ENCODE measurements around the gene COX6A1.
"Not testable (repeated sequence)": the region's sequence is repeated elsewhere in the genome, so short reads cannot be mapped to it uniquely, and the experiment has no call there.

COX6A1 gene

DNA sequence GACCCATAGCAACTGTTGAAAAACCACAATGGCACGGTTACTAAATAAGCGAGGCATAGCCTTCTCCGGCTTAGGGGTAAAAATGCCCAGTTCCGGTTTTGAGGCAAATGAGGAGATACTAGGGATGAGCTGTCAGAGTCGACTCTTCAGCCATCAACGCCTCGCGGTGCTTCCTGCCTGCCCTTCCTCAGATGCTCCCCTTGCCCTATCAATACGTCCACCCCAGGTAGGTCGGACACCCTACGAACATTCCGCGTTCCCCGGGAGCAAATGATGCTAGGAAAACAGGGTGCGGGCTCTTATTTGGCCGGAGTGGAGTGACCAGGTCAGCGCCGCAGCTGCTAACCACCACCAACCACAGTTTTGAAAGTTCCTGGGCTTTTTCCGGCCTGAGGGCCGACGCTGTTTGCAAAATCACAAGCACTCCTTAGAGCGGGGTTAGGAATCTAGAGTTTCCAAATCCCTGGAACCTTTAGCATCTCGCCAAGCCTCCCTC, 30.5 kb downstream of the COX6A1 start:
- DNase-seq, result peak in 1 of 5 donors; percentile 20

DNA sequence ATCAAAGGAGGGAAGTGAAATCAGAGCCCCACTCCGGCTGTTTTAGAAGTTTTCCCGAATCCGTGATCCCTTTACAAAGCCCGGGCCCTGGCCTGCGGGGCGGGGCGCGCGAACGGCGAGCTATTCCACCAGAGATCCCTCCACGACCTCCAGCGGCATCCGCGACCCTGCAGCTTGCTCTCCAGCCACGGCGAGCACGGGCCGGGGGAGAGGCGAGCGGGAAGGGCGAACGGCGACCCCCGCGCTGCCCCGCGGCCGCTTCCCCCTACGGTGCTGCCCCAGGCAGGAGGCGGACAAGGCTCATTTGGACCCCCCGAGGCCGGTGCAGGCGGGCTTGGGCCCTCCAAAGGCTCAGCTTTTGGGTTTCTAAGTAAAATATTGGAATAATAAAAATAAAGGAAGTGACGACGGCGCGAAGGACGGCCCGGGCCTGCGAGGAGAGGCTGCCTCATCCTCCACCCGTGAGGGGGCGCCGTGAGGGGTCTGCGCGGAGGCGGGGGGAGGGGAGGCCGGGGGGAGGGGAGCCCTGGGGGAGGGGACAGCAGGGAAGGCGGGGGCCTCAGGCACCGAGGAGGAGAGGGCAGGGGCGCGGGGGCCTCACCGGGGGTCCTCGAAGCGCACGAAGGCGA, 31.0 kb downstream of the COX6A1 start:
- peak in 1 of 5 donors; percentile 13 for DNase-seq

DNA sequence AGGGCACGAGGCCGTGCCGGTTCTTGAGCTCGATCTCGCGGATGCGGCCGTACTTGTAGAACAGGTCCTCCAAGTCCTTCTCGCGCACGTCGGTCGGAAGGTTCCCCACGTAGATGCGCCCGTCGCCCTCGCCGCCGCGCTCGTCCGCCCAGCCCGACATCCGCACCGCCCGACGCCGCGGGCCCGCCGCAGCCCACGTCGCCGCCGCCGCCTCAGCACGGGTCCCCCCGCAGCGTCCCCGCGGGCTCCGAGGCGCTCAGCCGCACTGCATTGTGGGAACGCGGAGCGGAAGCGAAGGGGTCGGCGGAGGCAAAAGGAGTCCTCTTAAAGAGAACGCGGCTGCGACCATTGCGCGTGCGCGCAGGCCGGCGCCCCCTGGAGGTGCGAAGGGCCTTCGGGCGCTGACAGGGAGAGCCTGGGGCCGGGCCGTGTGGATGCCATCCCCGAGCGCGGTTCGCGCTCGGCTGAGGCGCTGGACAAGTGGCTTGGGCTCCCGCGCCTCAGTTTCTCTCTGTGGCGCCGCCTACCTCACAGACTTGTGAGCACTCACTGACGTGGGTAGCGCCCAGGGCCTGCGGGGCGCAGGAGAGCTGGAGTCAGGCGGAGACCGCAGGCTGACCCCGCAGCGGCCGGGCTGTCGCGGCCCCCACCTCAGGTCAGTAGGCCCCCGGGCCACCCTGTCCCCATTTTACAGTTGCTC, 31.7 kb downstream of the COX6A1 start, which contains the start of gene SRSF9:
TSS of gene SRSF9 (minus strand) at position 299 of the 700 bp plus-strand sequence. CDS start at position 160, 139 bp downstream.
- peak; percentile 95 to 98 (median 97) for DNase-seq

DNA sequence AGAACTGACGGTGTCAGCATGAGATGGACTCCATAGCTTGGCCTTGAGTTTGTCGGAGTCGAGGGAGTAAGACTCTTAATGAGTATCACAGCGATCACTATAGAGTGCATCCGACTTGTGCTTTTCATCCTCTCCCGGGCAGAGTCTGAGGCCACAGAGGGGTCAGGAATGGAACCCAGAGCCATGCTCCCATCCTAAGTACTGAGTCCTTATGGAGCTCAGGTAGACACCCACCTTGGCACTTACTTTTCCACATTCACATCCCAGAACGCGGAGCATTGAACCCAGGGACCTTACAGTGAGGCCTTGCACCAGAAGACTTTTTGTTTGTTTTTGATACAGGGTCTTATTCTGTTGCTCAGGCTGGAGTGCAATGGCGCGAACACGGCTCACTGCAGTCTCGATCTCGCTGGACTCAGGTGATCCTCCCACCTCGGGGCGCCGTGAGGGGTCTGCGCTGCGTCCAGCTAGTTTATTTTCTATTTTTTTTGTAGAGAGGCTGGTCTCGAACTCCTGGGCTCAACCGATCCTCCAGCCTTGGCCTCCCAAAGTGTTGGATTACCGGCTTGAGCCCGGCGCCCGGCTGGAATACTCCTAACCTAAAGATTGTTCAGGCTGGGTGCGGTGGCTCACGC, 32.4 kb downstream of the COX6A1 start:
- no peak for DNase-seq

DNA sequence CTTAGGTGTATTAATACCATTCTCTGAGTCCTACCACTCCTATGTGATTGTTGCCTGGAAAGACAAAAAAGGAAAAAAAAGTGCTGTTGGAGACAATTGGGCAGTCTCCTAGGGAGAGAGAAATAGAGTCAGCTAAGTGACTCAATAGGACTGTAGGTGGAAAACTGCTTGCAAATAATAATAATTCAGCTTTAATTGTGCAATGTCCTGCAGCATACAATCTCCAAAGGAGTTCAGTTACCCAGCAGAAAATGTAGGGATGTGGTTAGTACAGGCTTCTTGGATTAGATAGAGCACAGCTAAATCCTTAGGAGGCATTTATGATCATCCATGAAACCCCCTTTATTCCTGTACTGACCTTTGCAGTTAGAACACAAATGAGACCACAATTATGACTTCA, 34.6 kb downstream of the COX6A1 start:
- DNase-seq, result no peak

DNA sequence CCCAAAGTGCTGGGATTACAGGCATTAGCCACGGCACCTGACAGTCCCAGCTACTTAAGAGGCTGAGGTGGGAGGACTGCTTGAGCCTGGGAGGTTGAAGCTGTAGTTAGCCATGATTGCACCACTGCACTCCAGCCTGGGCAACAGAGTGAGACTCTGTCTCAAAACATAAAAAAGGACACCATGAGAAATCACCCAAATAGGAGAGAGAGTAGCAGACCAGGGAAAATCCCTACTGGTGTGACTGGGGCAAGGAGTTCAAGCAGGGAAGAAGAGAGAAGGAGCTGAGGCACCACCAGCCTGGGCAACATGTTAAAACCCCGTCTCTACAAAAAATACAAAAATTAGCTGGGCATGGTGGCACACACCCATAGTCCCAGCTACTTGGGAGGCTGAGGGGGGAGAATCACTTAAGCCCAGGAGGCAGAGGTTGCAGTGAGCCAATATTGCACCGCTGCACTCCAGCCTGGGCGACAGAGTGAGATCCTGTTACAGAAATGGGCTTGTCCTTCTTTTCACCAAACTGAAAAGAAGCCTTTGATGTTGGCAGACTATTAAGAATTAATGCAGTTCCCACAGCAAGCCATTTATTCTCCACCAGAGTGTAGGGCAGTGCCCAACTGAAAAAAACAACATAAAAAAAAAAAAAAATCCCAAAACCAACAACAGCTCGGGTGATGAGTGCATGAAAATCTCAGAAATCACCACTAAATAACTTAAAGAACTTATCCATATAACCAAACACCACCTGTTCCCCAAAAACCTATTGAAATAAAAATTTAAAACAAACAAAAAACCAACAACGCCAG, 36.1 kb downstream of the COX6A1 start:
- DNase-seq, result no peak

DNA sequence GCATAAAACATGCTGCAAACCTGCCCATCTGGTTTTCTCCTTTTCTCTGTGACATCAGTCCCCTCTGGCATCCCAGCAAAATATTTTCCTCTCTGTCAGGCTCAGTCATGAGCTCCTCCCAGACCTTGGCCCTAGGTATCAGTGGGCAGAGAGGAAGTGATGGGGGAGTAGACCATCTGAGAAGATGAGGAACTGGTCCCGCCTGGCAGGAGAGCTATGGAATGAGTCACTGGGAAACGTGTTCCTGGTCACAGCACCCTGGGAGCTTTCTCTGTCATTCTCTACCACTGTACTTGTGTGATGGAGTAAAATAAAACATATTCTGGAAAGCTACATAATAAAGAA, 36.7 kb downstream of the COX6A1 start:
- DNase-seq, result no peak

DNA sequence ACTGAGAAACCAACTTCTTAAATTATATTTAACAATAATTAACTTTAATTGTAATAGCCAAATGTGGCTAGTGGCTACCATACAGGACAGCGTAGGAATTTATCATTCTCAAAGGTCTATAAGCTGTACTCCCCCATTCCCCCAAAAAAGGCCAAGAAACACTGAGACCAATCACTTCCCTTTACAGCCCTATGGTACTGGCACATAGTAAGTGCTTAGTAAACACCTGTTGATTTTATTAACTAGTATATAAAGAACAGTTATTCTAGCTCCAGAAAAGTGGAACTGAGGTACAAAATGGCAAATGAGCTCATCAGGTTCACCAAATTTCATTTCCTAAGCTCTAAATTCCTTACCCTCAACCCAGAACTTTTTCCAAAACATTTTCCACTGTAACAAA, 37.7 kb downstream of the COX6A1 start:
- DNase-seq, result no peak

DNA sequence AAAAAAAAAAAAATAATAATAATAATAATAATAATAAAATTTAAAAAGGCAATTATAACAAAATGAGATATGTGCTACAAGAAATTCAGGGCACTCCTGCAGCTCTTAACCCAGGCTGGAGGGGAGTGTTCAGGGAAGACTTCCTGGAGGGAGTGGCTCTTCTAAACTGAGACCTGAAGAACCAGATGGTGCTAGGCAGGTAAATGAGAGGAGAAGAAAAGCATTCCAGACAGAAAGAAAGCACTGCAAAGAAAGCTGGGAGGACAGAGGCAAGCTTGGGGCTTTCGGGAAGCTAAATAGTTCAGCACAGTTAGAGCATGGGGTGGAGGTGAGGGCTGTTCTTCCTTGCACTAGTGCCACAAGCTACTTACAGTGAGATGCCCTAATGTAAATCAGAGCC, 41.5 kb downstream of the COX6A1 start:
- DNase-seq, result no peak

DNA sequence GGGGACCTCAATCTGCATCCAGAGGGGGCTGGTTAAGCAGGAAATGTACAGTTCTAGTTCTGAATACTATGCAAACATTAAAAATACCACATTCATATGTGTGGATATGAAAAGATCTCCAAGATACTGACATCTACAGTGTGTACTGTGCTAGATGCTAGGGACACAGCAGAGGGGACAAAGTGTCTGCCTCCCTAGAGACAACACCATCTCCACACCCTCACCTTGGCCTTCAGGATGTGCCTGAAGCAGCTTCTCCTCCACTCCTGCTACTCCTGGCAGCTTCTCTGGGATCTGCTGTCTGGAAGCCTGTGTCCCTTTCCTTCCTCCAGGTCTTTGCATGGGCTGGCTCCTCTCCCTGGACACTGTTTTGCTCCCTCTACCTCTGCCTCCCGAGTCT, 42.3 kb downstream of the COX6A1 start:
- no peak for DNase-seq

DNA sequence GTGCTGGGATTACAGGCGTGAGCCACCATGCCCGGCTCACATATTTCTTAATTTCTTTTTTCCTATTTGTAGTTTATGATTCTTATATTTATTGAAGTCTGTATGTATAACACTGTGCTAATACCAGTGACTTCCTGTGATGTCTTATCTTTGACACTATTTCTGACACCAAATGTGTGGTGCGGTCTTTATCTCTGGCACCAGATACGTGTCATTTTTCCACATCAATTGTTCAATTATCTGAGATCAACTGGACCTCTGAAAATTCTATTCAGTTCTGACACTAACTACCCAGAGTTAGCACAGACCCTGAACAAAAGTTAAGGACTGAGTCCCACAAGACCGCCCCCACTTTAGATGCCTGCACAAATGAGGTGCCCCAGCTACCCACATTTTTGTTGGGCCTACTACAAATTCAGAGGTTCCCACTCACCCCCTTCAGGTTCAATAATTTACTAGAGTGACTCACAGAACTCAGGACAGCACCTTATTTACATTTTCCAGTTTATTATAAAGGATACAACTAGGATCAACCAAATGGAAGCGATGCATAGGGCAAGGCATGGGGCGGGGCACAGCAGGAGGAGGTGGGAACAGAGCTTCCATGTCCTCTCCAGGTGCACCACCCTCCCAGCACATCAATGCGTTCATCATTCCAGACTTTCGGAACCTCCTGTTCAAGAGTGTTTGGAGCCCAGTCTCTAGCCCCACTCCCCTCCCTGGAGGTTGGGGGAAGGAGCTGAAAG, 43.3 kb downstream of the COX6A1 start:
- DNase-seq, result no peak

DNA sequence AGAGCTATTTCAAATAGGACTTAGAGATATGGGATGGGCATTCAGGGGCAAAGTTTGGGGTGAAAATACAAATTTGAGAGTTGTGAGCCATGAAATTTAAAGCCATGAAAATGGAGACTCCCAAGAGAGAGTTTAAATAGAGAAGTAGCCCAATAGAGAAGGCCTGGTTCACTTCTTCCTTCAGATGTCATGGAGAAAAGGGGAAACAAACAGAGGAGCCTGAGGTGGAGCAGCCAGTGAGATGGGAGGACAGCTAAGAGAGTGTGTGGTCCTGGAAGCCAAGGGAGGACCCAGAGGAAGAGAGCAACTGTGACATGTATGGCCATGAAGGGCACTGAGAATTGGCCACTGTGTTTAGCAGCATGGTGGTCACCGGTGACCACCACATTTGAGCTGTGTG, 45.7 kb downstream of the COX6A1 start:
- DNase-seq, result no peak

DNA sequence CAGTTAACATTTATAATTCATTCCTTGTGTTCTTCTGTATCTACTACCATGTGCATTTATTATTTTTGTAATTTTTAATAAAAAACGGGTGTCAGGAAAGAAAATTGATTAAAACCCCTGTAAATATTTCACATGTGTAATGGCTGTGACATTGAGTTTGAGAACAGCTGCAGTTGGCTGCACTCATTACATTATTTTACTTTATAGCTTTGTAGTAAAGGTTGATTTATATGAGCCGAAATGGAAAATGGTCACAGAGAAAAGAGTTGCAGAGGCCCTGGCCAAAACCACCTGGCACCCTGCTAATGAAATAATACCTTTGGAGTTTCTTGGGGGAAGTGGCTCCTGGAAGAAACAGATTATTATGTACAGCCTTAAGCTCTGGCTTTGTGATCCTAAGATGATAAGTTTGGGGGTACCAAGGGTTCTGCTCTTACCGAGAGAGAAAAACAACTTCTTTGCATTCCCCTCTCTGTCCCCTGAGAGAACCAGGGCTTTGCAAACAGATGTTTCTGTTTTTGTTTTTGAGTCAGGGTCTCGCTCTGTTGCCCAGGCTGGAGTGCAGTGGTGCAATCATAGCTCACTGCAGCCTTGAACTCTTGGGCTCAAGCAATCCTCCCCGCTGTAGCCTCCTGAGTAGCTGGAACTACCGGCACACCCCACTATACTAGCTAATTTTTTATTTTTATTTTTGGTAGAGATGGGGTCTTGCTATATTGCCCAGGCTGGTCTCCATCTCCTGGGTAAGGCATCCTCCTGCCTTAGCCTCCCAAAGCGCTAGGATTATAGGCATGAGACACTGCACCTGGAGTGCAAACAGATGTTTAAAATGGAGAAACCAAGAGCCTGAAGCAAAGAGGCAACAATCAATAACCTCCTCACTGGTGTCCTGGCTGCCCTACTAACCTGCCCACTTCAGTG, 48.3 kb downstream of the COX6A1 start:
- no peak for DNase-seq

DNA sequence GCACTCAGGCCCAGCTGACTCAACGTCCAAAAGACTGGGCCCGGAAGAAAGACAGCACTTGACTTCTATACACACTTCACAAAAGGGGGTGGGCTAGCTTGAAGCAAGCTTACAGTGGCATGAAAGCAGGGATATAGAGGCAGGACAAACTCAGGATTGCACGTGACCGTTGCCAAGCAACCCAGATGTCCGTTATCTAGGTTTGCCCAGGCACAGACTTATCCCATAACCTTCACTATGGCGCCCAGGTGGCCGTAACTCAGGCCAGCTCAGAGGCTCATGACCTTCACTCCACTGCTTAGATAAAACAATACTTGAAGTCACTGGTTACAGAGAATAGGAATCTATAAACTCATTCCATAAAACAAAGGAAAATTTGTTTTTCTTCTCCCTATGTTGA, 49.6 kb downstream of the COX6A1 start:
- not testable (repeated sequence) for DNase-seq

DNA sequence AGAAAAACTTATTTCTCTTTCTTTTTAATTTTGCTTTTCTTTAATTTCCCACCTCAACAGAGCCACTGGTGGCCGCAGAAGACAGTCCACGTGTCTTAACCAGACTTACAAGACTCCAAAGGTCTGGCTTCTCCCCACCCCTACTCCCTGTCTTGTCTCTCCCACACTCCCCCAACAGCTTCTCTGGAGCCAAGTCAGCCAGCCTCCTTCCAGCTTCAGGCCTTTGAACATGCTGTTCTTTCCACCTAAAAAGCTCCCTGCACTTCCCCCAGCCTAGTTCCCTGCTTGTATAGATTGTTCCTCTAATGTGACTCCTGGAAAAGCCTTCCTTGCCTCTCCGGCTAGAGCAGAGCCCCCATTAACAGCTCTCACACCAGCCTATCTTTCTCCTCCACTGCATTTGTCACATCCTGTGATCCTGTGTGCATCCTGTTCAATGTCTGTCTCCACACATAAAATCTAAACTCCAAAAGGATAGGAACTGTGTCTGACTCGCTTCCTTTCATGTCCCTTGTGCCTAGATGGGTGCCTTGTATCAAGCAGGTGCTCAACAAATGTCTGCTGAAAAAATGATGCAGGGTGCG, 50.2 kb downstream of the COX6A1 start:
- DNase-seq, result no peak

DNA sequence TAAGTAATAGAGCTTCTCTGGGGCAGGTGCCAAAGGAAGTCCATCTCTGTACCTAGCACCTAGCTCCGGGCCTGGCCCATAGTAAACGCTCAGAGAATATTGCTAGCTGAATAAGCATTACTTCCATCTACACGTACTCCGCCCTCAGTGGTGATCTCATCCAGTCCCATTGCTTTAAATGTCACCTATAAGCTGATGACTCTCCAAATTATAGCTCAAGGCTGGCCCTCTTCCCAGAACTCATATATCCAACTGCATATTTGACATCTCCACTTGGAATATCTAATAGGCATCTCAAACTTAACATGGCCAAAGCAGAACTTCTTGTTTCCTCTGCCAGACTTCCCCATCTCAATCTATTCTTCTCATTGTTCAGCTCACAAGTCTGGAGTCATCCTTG, 51.1 kb downstream of the COX6A1 start:
- no peak for DNase-seq

DNA sequence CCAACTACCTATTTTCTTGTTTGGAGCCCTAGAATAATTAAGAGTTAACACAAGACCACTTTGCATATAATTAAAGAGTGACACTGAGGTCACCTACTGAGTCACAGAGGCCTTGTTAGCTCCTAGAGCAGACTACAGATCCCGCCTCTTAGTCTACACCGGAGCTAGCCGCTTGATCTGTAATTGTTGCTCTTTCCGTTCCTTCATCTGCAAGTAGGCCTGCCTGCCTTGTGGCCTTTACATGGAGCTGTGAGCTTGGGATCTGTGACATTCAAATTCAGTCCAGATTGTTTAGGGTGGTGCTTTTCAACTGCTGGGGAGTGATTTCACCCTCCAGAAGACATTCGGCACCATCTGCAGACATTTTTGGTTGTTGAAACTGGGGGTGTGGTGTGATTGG, 52.4 kb downstream of the COX6A1 start:
- no peak for DNase-seq
